Stimulated activated CD4-positive, alpha-beta T cell treated with anti-CD3 and anti-CD28 coated beads, Interleukin-12 subunit alpha, Interleukin-12 subunit beta, amount 100 ng/mL, for 4 hours (primary cell): ENCODE data around the gene DYSF.
A peak's percentile ranks its signal among the peaks of the same experiment; 100 is the strongest.

ENCODE experiments used
- DNase-seq: peaks from one replicate; pipeline ENCODE4 v3.0.0-alpha.2; 2020

Gene DYSF

DNA sequence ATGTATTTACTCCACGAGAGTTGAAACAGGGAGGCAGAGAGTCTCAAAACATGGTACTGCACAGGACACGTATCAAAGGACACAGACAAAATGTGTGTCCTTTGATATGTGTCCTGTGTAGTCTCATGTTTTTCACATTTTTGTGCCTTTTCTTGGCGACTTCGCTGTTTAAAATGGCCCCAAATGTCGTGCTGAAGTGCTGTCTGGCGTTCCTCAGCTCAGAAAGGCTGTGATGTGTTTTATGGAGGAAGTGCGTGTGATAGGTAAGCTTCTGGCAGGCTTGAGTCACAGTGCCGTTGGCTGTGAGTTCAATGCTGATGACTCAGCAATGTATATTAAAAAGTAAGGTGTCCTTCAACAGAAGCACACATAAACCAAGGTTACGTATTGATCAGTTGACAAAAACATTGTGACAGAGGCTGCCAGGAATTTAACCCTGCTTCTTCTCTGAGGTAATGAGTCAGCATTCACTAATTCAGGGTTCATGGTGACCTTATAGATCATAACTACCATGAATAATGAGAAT is 78.2 kb downstream of the DYSF start:
- no peak for DNase-seq

- no peak for DNase-seq
Observed at GRCh38 chr2:71532327-71532726, 79.0 kb downstream of the DYSF start.

GRCh38 chr2:71534201-71534600 is 80.8 kb downstream of the DYSF start:
- no peak for DNase-seq

GRCh38 chr2:71534826-71535225 is 81.5 kb downstream of the DYSF start:
- no peak for DNase-seq

DNA sequence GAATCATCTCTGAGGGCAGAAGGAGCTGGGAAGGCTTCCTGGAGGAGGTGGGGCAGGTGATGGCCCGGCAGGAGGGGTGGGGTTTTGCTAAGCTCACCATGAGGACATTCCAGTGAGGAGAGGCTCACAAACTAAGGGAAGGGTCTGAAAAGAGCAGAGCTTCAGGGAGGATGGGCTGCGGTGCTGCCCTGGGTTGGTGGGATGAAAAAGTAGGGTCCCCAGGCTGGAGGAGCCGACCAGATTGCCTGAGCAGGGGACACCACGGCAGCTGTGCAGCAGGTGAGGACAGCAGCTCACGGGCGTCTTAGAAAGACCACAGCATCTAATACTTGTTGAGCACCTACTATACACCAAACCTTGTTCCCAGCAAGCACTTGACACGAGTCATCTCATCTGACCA is 82.2 kb downstream of the DYSF start:
- no peak for DNase-seq

DNA sequence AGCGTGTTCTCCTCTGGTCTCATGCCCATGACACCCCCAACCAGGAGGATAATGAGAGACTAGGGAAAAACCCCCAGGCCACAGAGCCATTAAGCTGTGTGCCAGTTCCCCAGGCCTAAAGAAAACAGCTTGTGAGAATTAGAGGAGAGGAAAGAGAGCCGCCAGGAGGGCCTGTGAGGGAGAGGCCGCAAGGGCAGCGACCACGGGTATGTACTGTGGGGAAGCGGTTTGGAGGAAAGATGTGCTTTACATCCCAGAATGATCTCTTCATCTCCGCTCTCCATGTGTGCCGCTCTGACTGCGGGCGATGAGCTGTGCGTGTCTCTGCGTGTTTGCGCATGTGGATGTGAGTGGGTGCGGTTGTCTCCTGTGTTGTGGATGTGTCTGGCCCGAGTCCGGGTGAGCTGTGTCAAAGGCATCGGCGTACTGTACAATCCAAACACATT is 82.9 kb downstream of the DYSF start:
- DNase-seq: no peak

DNA sequence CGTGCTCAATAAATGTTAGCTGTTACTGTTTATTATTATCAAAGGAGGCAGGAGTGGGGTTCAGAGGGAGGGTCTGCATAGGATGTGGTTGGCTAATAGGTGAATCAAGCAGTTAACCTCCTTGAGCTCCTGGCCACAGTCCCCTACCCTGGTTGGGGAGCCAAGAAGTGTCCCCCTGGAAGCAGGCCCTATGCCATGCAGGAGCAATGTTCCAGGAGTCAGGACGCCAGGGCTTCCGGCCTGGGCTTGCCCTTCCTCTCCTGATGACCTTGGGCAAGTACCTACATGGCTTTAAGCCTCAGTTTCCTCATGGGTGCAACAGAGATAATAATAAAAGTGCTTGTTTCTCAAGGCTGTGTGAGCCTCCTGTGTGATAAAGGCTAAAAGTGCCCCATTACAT is 84.9 kb downstream of the DYSF start:
- no peak for DNase-seq

DNA sequence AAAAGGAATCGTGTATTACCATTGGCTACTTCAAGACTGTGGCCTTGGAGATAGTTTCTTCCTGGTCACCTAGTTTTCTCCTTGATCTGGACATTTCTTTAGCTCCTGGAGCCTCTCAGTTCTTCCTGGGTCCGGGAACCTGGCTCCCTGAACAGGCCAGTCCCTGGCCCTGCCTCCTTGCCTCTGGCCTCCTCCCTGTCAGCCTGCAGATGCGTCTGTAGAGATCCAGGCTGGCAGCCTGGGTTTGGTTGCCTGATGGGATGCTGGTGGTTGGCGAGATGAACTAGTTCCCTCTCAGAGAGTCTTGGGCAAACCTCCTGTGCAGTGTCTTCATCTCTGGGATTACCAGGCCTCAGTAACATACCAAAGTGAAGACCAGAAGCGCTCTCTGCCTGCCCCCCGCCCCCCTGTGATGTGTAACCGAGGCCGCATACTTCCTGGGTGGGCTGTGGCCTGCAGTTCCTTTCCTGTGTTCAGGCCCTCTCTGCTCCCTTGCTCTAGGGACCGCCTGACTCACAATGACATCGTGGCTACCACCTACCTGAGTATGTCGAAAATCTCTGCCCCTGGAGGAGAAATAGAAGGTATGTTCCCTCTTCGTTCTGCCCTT is 85.4 kb downstream of the DYSF start:
- DNase-seq: no peak

DNA sequence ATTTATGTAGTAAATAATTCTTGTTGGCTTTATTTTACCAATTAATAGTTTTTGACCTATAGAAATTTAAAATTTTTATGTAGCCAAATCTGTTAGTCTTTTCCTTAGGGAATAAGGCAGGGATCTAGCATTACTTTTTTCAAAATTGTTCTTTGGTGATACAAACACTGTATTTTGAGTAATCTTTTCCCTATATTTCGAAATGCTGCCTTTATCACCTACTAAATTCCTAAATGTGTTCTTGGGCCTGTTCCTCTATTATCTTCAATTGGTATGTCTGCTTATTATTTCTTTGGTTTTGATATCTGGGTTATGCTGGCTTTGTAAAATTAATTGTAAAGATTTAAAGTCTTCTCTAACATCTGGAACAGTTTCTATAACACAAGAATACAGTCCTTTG is 87.5 kb downstream of the DYSF start:
- DNase-seq: no peak

DNA sequence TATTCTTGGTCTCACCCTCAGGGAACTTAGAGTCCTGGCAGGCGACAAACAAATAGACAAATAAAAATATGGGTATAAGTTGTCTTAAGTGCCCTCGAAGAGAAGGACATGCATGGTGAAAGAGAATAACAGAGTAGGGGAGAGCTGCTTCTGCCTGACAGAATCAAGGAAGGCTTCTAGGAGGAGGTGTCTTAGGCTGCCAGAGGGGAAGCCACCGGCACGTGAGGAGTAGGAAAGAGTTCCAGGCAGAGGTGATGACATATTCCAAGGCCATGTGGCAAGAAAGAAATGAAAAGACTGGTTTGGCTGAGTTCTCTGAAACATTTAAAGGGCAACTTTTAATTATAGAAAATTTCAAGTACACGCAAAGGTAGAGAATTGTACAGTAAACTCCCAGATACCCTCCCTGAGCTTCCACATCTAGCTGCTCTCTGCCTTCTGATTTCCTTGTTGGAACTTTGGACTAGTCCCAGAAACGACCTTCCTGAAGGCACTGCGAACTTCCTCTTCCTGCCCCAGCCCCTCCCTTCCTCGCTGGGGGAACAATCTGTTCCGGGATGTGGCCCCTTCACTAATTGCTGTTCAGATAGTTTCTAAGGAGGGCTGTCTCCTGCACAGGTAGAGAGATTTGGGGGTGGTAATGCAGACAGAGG is 91.7 kb downstream of the DYSF start:
- no peak for DNase-seq

GRCh38 chr2:71545572-71546274 is 92.4 kb downstream of the DYSF start:
- DNase-seq: peak; percentile 18

DNA sequence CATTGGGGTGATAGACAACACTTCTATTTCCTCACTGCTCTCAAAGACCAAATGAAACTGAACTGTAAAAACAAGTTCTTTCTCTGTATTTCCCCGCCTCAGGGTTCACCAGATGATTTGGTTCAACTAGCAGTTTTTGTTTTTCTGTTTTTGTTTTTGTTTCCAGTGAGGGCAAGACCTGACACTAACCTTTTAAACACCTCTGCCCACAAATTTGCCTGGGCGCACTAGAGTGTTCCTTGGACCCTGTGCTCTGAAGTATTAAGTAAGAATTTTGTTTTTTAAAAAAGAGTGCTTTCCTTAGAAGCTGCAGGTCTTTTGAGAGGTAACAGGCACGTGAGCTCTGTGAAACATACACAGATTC is 92.9 kb downstream of the DYSF start:
- DNase-seq: no peak

GRCh38 chr2:71546777-71547281 is 93.5 kb downstream of the DYSF start:
- no peak for DNase-seq

- no peak for DNase-seq
Observed at GRCh38 chr2:71547616-71548285, 94.4 kb downstream of the DYSF start.

GRCh38 chr2:71548646-71549425 is 95.5 kb downstream of the DYSF start:
- peak; percentile 62 for DNase-seq

GRCh38 chr2:71550801-71551630 is 97.7 kb downstream of the DYSF start:
- DNase-seq: no peak

DNA sequence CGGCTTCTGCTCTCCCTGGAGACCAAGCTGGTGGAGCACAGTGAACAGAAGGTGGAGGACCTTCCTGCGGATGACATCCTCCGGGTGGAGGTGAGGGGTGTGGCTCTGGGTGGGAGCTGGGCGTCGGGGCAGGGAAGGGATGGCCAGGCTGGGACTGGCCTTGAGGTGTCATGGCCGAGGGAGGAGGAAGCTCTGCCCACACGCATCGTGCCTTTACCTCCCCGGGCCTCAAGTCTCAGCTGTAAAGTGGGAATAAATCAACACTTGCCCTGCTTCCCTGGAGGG is 98.2 kb downstream of the DYSF start:
- no peak for DNase-seq

DNA sequence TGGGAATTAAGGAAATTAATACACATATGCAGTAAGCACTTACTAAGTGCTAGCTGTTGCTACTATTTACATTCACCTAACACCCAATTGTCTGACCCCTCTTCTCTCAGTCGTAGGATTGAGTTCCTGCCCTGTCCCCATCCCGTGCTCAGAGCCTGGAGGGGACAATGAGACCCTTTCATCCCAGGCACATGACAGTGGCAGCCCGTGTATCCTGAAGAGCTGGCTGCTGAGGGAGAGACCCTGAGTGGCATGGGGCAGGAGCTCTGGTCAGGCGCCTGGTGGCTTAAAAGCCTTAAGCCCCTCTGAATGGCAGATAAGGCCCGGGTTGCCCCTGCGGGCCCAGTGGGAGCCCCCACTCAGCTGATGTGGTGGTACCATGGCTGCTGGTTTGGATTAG is 99.0 kb downstream of the DYSF start:
- no peak for DNase-seq

DNA sequence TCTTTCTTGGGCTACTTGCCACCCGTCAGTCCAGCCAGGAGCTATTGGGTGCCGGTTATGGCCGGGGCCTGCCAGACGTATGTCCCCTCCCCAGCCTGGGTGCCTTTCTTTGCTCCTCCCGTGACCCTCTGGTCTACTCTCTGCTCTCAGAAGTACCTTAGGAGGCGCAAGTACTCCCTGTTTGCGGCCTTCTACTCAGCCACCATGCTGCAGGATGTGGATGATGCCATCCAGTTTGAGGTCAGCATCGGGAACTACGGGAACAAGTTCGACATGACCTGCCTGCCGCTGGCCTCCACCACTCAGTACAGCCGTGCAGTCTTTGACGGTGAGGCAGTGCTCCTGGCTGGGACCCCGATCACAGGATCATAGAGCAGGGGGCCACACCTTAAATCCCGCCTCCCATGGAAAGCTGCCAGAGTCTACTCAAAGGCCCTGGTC is 99.5 kb downstream of the DYSF start:
- DNase-seq: no peak

DNA sequence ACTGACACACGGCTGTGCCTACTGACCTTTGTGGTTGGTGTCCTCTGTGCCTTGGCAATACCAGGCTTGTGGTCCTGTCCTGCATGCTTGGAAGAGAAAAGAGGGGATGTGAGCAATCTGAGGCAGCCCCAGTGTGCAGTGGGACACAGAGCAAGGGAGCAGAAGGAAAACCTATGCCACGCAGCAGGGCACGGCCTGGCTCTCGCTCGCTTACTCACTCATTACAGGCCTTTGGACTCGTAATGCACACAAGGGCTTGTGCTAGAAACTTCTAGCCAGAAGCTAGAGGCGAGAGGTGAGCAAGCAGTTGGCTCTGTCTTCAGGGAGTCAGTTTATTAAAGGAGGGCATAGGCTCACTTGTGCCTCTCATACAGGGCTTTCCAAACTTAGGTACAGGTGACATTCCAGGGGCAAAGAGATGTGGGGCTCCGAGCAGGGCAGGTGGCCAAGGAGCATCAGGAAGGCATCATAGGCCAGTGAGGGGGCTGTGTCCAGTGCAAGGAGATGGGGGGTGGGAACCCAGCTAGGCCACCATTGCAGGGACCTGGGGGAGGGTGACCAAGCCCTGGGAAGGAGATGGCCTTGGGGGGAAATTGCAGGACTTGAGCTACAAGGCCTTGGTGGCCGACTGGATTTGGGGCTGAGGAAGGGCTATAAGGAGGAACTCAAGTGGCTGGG is 100.8 kb downstream of the DYSF start:
- DNase-seq: no peak

DNA sequence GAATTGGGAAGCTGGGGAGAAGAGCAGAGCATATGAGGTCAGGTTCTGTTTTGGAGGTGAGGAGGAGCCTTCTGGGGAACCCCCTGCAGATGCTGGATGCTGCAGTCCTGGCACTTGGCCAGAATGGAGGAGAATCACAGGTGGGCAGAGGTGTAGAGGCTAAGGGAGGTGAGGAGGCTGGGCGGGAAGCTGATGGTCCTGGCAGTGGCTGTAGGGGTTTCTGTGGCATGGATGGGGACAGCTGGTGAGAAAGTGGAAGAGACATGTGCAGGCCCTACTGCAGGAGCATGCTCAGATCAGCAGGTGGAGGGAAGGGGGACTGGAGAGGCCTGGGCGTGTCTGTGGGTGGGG is 101.3 kb downstream of the DYSF start:
- DNase-seq: no peak
